ENCODE measurements around the gene DISC1.

GRCh38 chr1:231611851-231612250, 14.7 kb upstream of the DISC1 start:
- TF ChIP-seq TAF1 (IDR thresholded peaks at IDR 0.05; ENCODE audit: low read depth, low read length) = no peak
- no peak for TF ChIP-seq POLR2A (IDR thresholded peaks at IDR 0.05; ENCODE audit: low read depth, low read length)
- TF ChIP-seq POLR2AphosphoS5 (IDR thresholded peaks at IDR 0.05; ENCODE audit: low read depth, low read length) = no peak
- TF ChIP-seq SPI1 (IDR thresholded peaks at IDR 0.05; ENCODE audit: low read depth, low read length) = no peak
- no peak for TF ChIP-seq POU2F2 (IDR thresholded peaks at IDR 0.05; ENCODE audit: low read depth, low read length)
- no peak for TF ChIP-seq PAX5 (IDR thresholded peaks at IDR 0.05; ENCODE audit: insufficient read depth, low read length, severe bottlenecking)

Data from GM12891 (cell line).